Fibroblast of skin of back (primary cell): ENCODE measurements around the gene PLXDC2.

Source experiments
- DNase-seq: peaks from one replicate; pipeline ENCODE4 v3.0.0-alpha.2; 2013

Gene PLXDC2

GRCh38 chr10:20058135-20058534 is 241.9 kb downstream of the PLXDC2 start:
- DNase-seq: no peak

GRCh38 chr10:20059084-20059835 is 243.0 kb downstream of the PLXDC2 start:
- no peak for DNase-seq

GRCh38 chr10:20065814-20066213 is 249.6 kb downstream of the PLXDC2 start:
- DNase-seq: no peak

- DNase-seq: no peak
Measured at GRCh38 chr10:20073167-20073566, 256.9 kb downstream of the PLXDC2 start.

GRCh38 chr10:20075713-20076112 is 259.5 kb downstream of the PLXDC2 start:
- no peak for DNase-seq

- DNase-seq: no peak
Measured at GRCh38 chr10:20084451-20084850, 268.2 kb downstream of the PLXDC2 start.

GRCh38 chr10:20085115-20085514 is 268.9 kb downstream of the PLXDC2 start:
- DNase-seq: no peak

GRCh38 chr10:20087353-20087752 is 271.1 kb downstream of the PLXDC2 start:
- no peak for DNase-seq

GRCh38 chr10:20088061-20088701 is 271.9 kb downstream of the PLXDC2 start:
- DNase-seq: no peak

GRCh38 chr10:20089879-20090278 is 273.6 kb downstream of the PLXDC2 start:
- no peak for DNase-seq

GRCh38 chr10:20090831-20091230 is 274.6 kb downstream of the PLXDC2 start:
- DNase-seq: no peak

- no peak for DNase-seq
Measured at GRCh38 chr10:20091698-20092097, 275.5 kb downstream of the PLXDC2 start.

- no peak for DNase-seq
Measured at GRCh38 chr10:20093600-20093999, 277.4 kb downstream of the PLXDC2 start.

- no peak for DNase-seq
Measured at GRCh38 chr10:20094226-20094976, 278.2 kb downstream of the PLXDC2 start.

- DNase-seq: peak; percentile 39
Measured at GRCh38 chr10:20100171-20100570, 283.9 kb downstream of the PLXDC2 start.

GRCh38 chr10:20105236-20105635 is 289.0 kb downstream of the PLXDC2 start:
- no peak for DNase-seq

- DNase-seq: peak; percentile 70
Measured at GRCh38 chr10:20105931-20106330, 289.7 kb downstream of the PLXDC2 start.

- no peak for DNase-seq
Measured at GRCh38 chr10:20108021-20108420, 291.8 kb downstream of the PLXDC2 start.

- no peak for DNase-seq
Measured at GRCh38 chr10:20109613-20110012, 293.4 kb downstream of the PLXDC2 start.

- no peak for DNase-seq
Measured at GRCh38 chr10:20110125-20111100, 294.2 kb downstream of the PLXDC2 start.

- no peak for DNase-seq
Measured at GRCh38 chr10:20114179-20114578, 297.9 kb downstream of the PLXDC2 start.

GRCh38 chr10:20115894-20116293 is 299.7 kb downstream of the PLXDC2 start:
- no peak for DNase-seq
